HG02973 (cell line): ENCODE results near the gene TSPYL6.

ENCODE experiments used
- ATAC-seq: cut with Tn5 transposase; IDR thresholded peaks from one replicate; pipeline ENCODE4 v1.9.1; 2021; ENCODE audit warnings: moderate library complexity; ENCODE audit not compliant: unreplicated experiment

Gene TSPYL6

GRCh38 chr2:54259413-54260240 is 3.6 kb upstream of the TSPYL6 start:
- peak; percentile 85 for ATAC-seq

GRCh38 chr2:54258166-54258565 is 2.1 kb upstream of the TSPYL6 start:
- no peak for ATAC-seq

- ATAC-seq, result no peak
Measured at GRCh38 chr2:54255230-54256090, 569 bp downstream of the TSPYL6 start.

GRCh38 chr2:54254180-54254579 is 1.8 kb downstream of the TSPYL6 start:
- ATAC-seq, result no peak

GRCh38 chr2:54249629-54250028 is 6.4 kb downstream of the TSPYL6 start:
- ATAC-seq, result no peak

- no peak for ATAC-seq
Measured at GRCh38 chr2:54247115-54247514, 8.9 kb downstream of the TSPYL6 start.

- no peak for ATAC-seq
Measured at GRCh38 chr2:54240515-54241469, 15.2 kb downstream of the TSPYL6 start.

- no peak for ATAC-seq
Measured at GRCh38 chr2:54239427-54239826, 16.6 kb downstream of the TSPYL6 start.

GRCh38 chr2:54237428-54237827 is 18.6 kb downstream of the TSPYL6 start:
- no peak for ATAC-seq

- ATAC-seq, result no peak
Measured at GRCh38 chr2:54233832-54234649, 22.0 kb downstream of the TSPYL6 start.

- ATAC-seq, result no peak
Measured at GRCh38 chr2:54228945-54229344, 27.1 kb downstream of the TSPYL6 start.

GRCh38 chr2:54227798-54228197 is 28.2 kb downstream of the TSPYL6 start:
- no peak for ATAC-seq

GRCh38 chr2:54226260-54226659 is 29.8 kb downstream of the TSPYL6 start:
- ATAC-seq, result no peak

GRCh38 chr2:54224997-54225396 is 31.0 kb downstream of the TSPYL6 start:
- ATAC-seq, result no peak

GRCh38 chr2:54213082-54213481 is 42.9 kb downstream of the TSPYL6 start:
- no peak for ATAC-seq

- no peak for ATAC-seq
Measured at GRCh38 chr2:54212456-54212855, 43.6 kb downstream of the TSPYL6 start.

GRCh38 chr2:54209379-54209778 is 46.6 kb downstream of the TSPYL6 start:
- ATAC-seq, result no peak

GRCh38 chr2:54208364-54209240 is 47.4 kb downstream of the TSPYL6 start:
- no peak for ATAC-seq

- no peak for ATAC-seq
Measured at GRCh38 chr2:54207666-54208195, 48.3 kb downstream of the TSPYL6 start.
